NCI-H345 treated with DMSO at 0.1 percent for 48 hours (cell line): ENCODE measurements around the gene ANOS1.
"Not testable (repeated sequence)": the region's sequence is repeated elsewhere in the genome, so short reads cannot be mapped to it uniquely, and the experiment has no call there.

ENCODE experiments used
- DNase-seq: peaks from one replicate; lab custom pipeline; 2025; ENCODE audit not compliant: unreplicated experiment; lab: John Stamatoyannopoulos, UW

The ANOS1 gene

GRCh38 chrX:8629871-8630270, 102.1 kb downstream of the ANOS1 start:
- no peak for DNase-seq

DNA sequence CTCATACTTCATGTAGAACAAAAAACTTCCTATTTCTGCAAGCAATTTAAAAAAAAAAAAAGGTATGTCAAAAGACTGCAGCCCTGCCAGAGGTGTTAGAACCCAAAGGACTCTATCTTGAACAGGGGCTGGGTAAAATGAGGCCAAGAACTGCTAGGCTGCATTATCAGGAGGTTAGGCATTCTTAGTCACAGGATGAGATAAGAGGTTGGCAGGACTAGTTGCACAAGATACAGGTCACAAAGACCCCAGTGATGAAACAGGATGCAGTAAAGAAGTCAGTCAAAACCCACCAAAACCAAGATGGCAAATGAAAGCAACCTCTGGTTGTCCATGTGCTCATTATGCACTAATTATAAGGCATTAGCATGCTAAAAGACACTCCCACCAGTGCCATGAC, 104.1 kb downstream of the ANOS1 start:
- DNase-seq: no peak

- no peak for DNase-seq
These were observed 124.6 kb downstream of the ANOS1 start for GRCh38 chrX:8607326-8607725.

GRCh38 chrX:8604131-8604530, 127.8 kb downstream of the ANOS1 start:
- no peak for DNase-seq

GRCh38 chrX:8591501-8591900, 140.4 kb downstream of the ANOS1 start:
- DNase-seq: no peak

- DNase-seq: no peak
These were observed 145.0 kb downstream of the ANOS1 start for GRCh38 chrX:8586953-8587352.

DNA sequence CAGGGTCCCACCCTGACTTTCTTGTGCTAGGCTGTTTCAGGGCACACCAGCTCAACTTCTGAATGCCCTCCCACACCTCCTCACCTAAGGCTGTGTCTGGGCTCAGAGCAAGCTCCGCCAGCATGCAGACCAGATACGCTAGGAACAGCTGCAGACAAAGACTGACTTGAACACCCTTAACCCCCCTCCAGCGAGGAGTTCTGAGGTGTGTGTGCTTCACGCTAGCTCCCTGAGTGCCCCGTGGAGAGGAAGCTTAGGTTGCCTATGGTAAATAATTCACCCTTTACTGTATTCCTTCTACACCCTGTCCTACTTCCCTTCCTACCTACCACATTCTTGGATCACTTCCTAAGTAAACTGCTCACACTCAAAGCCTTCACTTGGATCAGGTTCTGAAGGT, 152.3 kb downstream of the ANOS1 start:
- no peak for DNase-seq

DNA sequence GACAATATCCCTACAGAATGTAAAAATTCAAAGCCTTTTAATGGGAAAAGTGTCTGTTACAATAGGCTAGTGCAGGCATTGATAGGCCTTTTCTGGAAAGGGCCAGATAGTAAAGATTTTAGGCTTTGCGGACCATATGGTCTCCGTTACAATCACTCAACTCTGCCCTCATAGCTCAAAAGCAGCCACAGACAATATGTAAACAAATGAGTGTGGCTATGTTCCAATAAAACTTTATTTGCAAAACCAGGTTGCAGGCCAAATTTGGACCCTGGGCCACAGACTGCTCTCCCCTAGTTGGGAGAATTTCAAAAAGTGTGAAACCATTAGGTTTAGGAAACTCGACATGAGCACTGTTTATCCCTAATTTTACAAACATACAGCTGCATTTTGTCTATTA, 155.1 kb downstream of the ANOS1 start:
- no peak for DNase-seq

DNA sequence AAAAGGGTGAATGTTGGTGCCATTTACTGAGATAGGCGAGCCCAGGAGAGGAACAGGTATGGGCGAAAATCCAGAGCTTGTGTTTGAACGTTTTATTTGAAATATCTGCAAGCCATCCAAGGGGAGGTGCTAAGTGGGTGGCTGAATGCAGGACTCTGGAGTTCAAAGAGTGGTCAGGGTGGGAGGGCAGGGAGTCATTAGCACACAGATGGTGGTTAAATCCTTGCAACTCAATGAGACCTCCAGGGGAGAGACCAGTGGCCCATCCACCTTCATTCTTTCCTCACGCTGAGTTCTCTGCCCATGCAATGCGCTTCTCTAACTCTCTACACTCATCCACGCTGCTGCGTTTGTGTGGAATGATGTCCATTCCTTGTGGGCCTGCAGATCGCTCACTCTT, 166.2 kb downstream of the ANOS1 start:
- no peak for DNase-seq

- DNase-seq: no peak
These were observed 183.5 kb downstream of the ANOS1 start for GRCh38 chrX:8548446-8548845.

GRCh38 chrX:8546715-8547114, 185.2 kb downstream of the ANOS1 start:
- no peak for DNase-seq

DNA sequence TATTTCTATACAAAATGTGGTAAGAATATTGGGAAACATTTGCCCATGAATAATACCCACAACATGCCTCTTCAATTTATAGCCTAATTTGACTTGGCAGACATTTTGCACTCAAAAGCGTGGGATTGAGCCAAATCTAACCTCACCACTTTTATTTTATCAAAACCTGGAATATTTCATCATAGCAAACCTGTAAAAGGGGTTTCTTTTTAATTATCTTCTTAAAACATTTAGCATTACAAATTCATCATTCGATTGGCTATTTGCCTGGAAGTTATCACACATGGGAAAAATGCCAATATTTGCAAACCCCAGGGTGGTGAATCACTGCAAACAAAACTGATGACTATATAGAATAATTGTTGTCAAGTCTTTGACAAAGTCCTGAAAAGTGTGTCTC, 211.1 kb downstream of the ANOS1 start:
- DNase-seq: no peak

- DNase-seq: no peak
These were observed 211.8 kb downstream of the ANOS1 start for GRCh38 chrX:8520178-8520577.

DNA sequence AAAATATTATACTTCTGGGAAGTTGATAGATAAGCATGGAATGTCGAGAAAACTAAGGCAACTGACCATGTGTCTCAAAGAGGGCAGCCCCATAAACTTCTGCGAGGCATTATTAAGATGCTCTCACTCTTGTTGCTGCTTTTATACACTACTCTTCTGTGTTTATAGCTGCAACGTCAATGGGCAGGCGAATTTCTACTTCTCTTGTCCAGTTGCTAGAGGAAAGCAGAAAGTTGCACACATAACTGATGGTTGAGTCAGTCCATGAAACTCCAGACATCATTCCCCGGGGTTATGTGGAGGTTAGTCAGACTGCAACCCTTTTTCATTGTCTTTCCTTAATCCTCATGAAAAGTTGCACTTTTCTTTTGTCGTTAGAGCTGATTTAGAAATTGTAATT, 227.5 kb downstream of the ANOS1 start:
- no peak for DNase-seq

DNA sequence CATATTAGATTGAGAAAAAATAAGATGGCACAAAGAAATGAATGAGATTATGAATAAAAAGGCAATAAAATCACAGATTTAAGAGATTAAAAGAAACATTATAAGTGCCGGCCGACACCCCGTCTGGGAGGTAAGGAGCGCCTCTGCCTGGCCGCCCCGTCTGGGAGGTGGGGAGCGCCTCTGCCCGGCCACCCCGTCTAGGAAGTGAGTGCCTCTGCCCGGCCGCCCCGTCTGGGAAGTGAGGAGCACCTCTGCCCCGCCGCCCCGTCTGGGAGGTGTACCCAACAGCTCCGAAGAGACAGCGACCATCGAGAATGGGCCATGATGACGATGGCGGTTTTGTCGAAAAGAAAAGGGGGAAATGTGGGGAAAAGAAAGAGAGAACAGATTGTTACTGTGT, 229.8 kb downstream of the ANOS1 start:
- not testable (repeated sequence) for DNase-seq

- DNase-seq: no peak
These were observed 231.7 kb downstream of the ANOS1 start for GRCh38 chrX:8500203-8500602.

DNA sequence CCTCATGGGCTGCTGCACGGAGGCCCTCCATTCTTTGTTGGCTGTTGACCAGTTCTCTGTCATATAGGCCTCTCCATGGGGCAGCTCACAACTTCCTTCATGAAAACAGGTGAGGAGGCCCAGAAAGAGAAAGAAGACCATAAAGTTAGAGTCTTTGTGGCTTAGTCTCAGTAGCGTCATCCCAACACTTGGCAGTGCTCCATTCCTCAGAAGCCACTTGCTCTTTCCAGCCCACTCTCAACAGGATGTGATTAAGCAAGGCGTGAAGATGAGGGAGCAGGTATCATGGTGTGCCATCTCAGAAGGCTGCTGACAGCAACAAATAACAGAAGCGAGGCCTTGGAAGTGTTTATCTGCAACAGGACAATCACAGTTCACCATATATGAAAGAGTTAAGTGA, 236.9 kb downstream of the ANOS1 start:
- DNase-seq: not testable (repeated sequence)

GRCh38 chrX:8484360-8484949, 247.5 kb downstream of the ANOS1 start:
- DNase-seq: no peak
